ENCODE data around the gene WDR4. TPM values are rescaled to one million over a fixed set of nuclear protein-coding genes. Genes with fewer than 3 reads are reported as not detected.

WDR4 gene
- total RNA-seq, 1 experiment from 2014 or later, result 29.9 TPM

DNA sequence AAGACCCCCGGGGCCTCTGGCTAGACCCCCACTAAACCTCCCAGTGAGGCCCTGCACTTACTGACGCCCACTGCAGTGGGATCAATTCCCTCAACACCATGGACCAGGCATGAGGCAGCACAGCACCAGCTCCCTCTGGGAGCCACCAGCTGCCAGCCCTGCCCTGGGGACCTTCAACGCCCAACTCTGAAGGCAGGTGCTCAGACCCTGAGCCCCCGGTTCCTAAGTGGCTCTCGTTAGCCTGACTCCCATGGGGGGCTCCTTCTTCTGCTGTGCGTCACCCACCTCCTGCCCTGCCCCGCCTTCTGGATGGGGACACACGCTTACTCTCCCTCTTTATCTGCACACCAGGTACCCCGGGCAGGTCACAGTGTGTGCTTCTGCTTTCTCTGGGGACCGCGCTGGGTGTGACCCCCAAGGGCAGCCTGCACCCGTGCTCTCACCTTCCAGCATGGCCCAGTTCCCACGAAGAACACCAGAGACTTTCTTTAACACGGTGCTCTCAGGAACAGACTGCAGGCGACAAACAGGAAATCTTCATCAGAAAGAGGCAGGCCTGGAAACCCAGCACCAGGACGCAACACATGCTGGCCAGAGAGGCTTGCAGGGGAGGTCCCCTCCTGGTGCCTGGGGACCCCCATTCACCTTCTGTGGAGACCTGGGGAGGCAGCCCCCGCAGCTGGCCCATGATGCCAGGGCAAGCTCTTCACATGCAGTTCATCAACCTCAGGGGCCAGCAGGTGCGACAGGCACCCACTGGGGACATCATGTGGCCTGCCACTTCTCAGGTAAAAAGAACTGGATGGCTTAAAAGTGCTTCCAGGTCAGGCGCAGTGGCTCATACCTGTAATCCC, 27.3 kb downstream of the WDR4 start:
- no peaks in the 10 kb centered on the region for H3K4me1 Mint-ChIP-seq (ENCODE audit: low read depth, unreplicated experiment)
- H3K9me3 Mint-ChIP-seq (ENCODE audit: low read depth, unreplicated experiment), result no peaks in the 10 kb centered on the region

DNA sequence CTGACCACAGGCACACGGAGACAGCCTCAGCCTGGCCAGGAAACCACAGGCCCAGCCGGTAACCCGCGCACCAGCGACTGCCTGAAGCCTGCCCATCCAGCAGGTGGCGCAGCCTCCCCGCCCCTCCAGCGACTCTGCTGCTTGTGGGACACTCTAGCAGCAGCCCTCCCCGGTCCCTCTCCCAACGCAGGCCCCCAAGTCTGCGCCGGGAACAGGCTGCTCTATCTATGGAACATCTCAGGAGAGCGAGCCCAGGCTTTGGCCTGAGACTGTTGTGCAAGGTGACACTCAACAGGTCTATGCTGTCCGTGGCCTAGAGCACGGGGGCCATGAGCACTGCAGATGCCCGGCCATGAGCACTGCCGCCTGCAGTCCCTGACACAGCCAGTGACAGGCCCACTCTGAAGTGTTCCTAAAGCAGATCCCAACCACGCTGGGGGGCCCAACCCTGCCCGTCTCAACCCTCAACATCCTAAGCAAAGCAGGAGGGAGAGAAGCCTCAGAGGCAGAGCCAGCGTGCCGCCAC, 28.4 kb downstream of the WDR4 start:
- Mint-ChIP-seq H3K36me3 (ENCODE audit: insufficient read depth, unreplicated experiment) (peaks cover 41% of the 10 kb centered on the region), H3K4me3 (ENCODE audit: low read depth, unreplicated experiment) (no peak overlapping the region), H3K27me3 (ENCODE audit: unreplicated experiment) (no peaks in the 10 kb centered on the region), H3K27ac (ENCODE audit: unreplicated experiment) (no peak overlapping the region), H3K9me3 (ENCODE audit: low read depth, unreplicated experiment) (no peaks in the 10 kb centered on the region), H3K4me1 (ENCODE audit: low read depth, unreplicated experiment) (no peaks in the 10 kb centered on the region)
- intact Hi-C loops (cut with micrococcal nuclease; ENCODE audit: unreplicated experiment), result no loop called here
- CTCF ChIA-PET, result no interaction called here
- TF ChIP-seq, protein P1, sequence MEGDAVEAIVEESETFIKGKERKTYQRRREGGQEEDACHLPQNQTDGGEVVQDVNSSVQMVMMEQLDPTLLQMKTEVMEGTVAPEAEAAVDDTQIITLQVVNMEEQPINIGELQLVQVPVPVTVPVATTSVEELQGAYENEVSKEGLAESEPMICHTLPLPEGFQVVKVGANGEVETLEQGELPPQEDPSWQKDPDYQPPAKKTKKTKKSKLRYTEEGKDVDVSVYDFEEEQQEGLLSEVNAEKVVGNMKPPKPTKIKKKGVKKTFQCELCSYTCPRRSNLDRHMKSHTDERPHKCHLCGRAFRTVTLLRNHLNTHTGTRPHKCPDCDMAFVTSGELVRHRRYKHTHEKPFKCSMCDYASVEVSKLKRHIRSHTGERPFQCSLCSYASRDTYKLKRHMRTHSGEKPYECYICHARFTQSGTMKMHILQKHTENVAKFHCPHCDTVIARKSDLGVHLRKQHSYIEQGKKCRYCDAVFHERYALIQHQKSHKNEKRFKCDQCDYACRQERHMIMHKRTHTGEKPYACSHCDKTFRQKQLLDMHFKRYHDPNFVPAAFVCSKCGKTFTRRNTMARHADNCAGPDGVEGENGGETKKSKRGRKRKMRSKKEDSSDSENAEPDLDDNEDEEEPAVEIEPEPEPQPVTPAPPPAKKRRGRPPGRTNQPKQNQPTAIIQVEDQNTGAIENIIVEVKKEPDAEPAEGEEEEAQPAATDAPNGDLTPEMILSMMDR (IDR thresholded peaks at IDR 0.05; ENCODE audit: unreplicated experiment), result peak; percentile 43
- DNase-seq, result peak; percentile 20
- no TSS peak for BruUV-seq (replicated peaks)

More for the DNA sequence above, 27.3 kb downstream of the WDR4 start:
- TF ChIP-seq, protein P1 (IDR thresholded peaks at IDR 0.05; ENCODE audit: unreplicated experiment), result no peak
- no TSS peak for BruUV-seq (replicated peaks)
- Mint-ChIP-seq H3K27me3 (ENCODE audit: unreplicated experiment) (no peaks in the 10 kb centered on the region), H3K36me3 (ENCODE audit: insufficient read depth, unreplicated experiment) (peaks cover 30% of the 10 kb centered on the region), H3K4me3 (ENCODE audit: low read depth, unreplicated experiment) (no peak overlapping the region), H3K27ac (ENCODE audit: unreplicated experiment) (no peak overlapping the region)
- CTCF ChIA-PET, result no interaction called here
- intact Hi-C loops (cut with micrococcal nuclease; ENCODE audit: unreplicated experiment), result no loop called here
- DNase-seq, result no peak

- TF ChIP-seq, protein P1 (IDR thresholded peaks at IDR 0.05; ENCODE audit: unreplicated experiment), result no peak
- CTCF ChIA-PET, result no interaction called here
- Mint-ChIP-seq H3K9me3 (ENCODE audit: low read depth, unreplicated experiment) (no peaks in the 10 kb centered on the region), H3K4me3 (ENCODE audit: low read depth, unreplicated experiment) (no peak overlapping the region), H3K4me1 (ENCODE audit: low read depth, unreplicated experiment) (no peaks in the 10 kb centered on the region), H3K27me3 (ENCODE audit: unreplicated experiment) (no peaks in the 10 kb centered on the region), H3K36me3 (ENCODE audit: insufficient read depth, unreplicated experiment) (peaks cover 38% of the 10 kb centered on the region), H3K27ac (ENCODE audit: unreplicated experiment) (no peak overlapping the region)
- no TSS peak for BruUV-seq (replicated peaks)
- DNase-seq, result no peak
- intact Hi-C loops (cut with micrococcal nuclease; ENCODE audit: unreplicated experiment), result no loop called here
Observed at GRCh38 chr21:42850463-42850862, 28.9 kb downstream of the WDR4 start.

GRCh38 chr21:42849759-42850412, 29.5 kb downstream of the WDR4 start:
- H3K27ac Mint-ChIP-seq (ENCODE audit: unreplicated experiment), result no peak overlapping the region

More at GRCh38 chr21:42849759-42850412, 29.5 kb downstream of the WDR4 start:
- CTCF ChIA-PET, result no interaction called here
- no peaks in the 10 kb centered on the region for H3K4me1 Mint-ChIP-seq (ENCODE audit: low read depth, unreplicated experiment)
- TF ChIP-seq, protein P1 (IDR thresholded peaks at IDR 0.05; ENCODE audit: unreplicated experiment), result no peak
- no peaks in the 10 kb centered on the region for H3K9me3 Mint-ChIP-seq (ENCODE audit: low read depth, unreplicated experiment)
- no peak overlapping the region for H3K4me3 Mint-ChIP-seq (ENCODE audit: low read depth, unreplicated experiment)
- H3K36me3 Mint-ChIP-seq (ENCODE audit: insufficient read depth, unreplicated experiment), result peaks cover 40% of the 10 kb centered on the region
- H3K27me3 Mint-ChIP-seq (ENCODE audit: unreplicated experiment), result no peaks in the 10 kb centered on the region
- no TSS peak for BruUV-seq (replicated peaks)
- intact Hi-C loops (cut with micrococcal nuclease; ENCODE audit: unreplicated experiment), result no loop called here
- no peak for DNase-seq

Measured in Calu3 (cell line).